Measurements from ENCODE around the gene LPAR5. TPM values are rescaled to one million over a fixed set of nuclear protein-coding genes. Genes with fewer than 3 reads are reported as not detected.

The LPAR5 gene
- total RNA-seq (2021), result 0.22 TPM in 2 replicates
- long read RNA-seq, partial matches to known transcripts, result 0 of 1 reads
- long read RNA-seq, other reads (novel, unspliced or antisense), result 0 of 1 reads

GRCh38 chr12:6635856-6636531, at the start of gene LPAR5:
TSS of gene LPAR5 (minus strand) at chr12:6635959. CDS start at chr12:6621248, 14,711 bp downstream.
- no peak within 1 kb of the TSS for H3K18ac ChIP-seq (ENCODE audit: insufficient read length, low read depth, low read length)
- H4K20me1 ChIP-seq (ENCODE audit: control insufficient read depth, insufficient read depth, insufficient read length), result no peaks in the 10 kb centered on the region
- no peak within 1 kb of the TSS for H3K56ac ChIP-seq (ENCODE audit: insufficient read length, low read depth, low read length)
- H4K5ac ChIP-seq (ENCODE audit: insufficient read length, low read depth, low read length), result no peak within 1 kb of the TSS
- H2BK5ac ChIP-seq (ENCODE audit: insufficient read length, low read length), result no peak within 1 kb of the TSS
- no peak within 1 kb of the TSS for H2BK15ac ChIP-seq (ENCODE audit: low read depth, low read length)
- H3K9ac ChIP-seq (ENCODE audit: extremely low read depth, insufficient read length, low read length), result no peak within 1 kb of the TSS
- no peak within 1 kb of the TSS for H2AK5ac ChIP-seq (ENCODE audit: insufficient read length, low read length)
- H3K27me3 ChIP-seq (ENCODE audit: insufficient read depth, low read length), result no peaks in the 10 kb centered on the region
- no peaks in the 10 kb centered on the region for H3K79me1 ChIP-seq (ENCODE audit: insufficient read depth, low read depth, low read length, poor library complexity, severe bottlenecking)
- no peak within 1 kb of the TSS for H4K91ac ChIP-seq (ENCODE audit: insufficient read length, low read depth, low read length)
- no peak within 1 kb of the TSS for H3K4me2 ChIP-seq (ENCODE audit: insufficient read depth, insufficient read length, low read length)
- no peak within 1 kb of the TSS for H2BK20ac ChIP-seq (ENCODE audit: low read depth, low read length, poor library complexity, severe bottlenecking)
- Mint-ChIP-seq H3K27ac (peak within 1 kb of the TSS in 2 of 3 experiments; percentile 9 to 60; a peak in 3 of 7 replicates), H3K27me3 (ENCODE audit: low read depth) (peaks cover 22% of the 10 kb centered on the region), H3K4me3 (no peak within 1 kb of the TSS; a peak in 1 of 5 replicates), H3K9me3 (no peaks in the 10 kb centered on the region), H3K4me1 (peaks cover 17 to 25% of the 10 kb centered on the region in 2 experiments), H3K36me3 (ENCODE audit: insufficient read depth in 1 of 3, low read depth in 3 of 3) (no peaks in the 10 kb centered on the region)
- WGBS (ENCODE audit: extremely low coverage, insufficient read length, low lambda C conversion rate), result no CpG with 5 or more reads among the region's 18 CpGs
- no peak within 1 kb of the TSS for H2AFZ ChIP-seq (ENCODE audit: low read length)
- DNase-seq, result peak; percentile 77
- H3K23ac ChIP-seq (ENCODE audit: insufficient read length, low read depth, low read length), result no peak within 1 kb of the TSS
- no peak within 1 kb of the TSS for H2BK12ac ChIP-seq (ENCODE audit: insufficient read length, low read depth, low read length)
- no peaks in the 10 kb centered on the region for H3K4me1 ChIP-seq (ENCODE audit: insufficient read depth, low read length)
- no peak within 1 kb of the TSS for H3K27ac ChIP-seq (ENCODE audit: insufficient read length, low read depth, low read length)
- H3K4ac ChIP-seq (ENCODE audit: low read depth, low read length), result no peak within 1 kb of the TSS
- H2BK120ac ChIP-seq (ENCODE audit: low read depth, low read length, poor library complexity, severe bottlenecking), result no peak within 1 kb of the TSS
- no peaks in the 10 kb centered on the region for H3K79me2 ChIP-seq (ENCODE audit: insufficient read depth, low read length)
- H4K8ac ChIP-seq (replicated peaks; ENCODE audit: insufficient read length, low read depth, low read length), result no peak within 1 kb of the TSS
- TF ChIP-seq, protein P1, sequence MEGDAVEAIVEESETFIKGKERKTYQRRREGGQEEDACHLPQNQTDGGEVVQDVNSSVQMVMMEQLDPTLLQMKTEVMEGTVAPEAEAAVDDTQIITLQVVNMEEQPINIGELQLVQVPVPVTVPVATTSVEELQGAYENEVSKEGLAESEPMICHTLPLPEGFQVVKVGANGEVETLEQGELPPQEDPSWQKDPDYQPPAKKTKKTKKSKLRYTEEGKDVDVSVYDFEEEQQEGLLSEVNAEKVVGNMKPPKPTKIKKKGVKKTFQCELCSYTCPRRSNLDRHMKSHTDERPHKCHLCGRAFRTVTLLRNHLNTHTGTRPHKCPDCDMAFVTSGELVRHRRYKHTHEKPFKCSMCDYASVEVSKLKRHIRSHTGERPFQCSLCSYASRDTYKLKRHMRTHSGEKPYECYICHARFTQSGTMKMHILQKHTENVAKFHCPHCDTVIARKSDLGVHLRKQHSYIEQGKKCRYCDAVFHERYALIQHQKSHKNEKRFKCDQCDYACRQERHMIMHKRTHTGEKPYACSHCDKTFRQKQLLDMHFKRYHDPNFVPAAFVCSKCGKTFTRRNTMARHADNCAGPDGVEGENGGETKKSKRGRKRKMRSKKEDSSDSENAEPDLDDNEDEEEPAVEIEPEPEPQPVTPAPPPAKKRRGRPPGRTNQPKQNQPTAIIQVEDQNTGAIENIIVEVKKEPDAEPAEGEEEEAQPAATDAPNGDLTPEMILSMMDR (conservative IDR thresholded peaks at IDR 0.05), result no peak
- H3K23me2 ChIP-seq (ENCODE audit: insufficient read length, low read depth, low read length, poor library complexity, severe bottlenecking), result no peaks in the 10 kb centered on the region
- no peak within 1 kb of the TSS for H3K14ac ChIP-seq (ENCODE audit: insufficient read depth, low read length)
- H3K9me3 ChIP-seq (ENCODE audit: control insufficient read depth, low read depth, low read length), result no peaks in the 10 kb centered on the region
- no peak within 1 kb of the TSS for H3T11ph ChIP-seq (ENCODE audit: low read length)

Data from H9 (cell line).